B cell (primary cell): ENCODE results near the gene DOCK1. TPM values are rescaled to one million over a fixed set of nuclear protein-coding genes. Genes with fewer than 3 reads are reported as not detected.

Experiments
- ATAC-seq: fragments of 200-7000 bp; cut with Tn5 transposase; one replicate; pipeline ENCODE4 v1.10.0; 2021; ENCODE audit warnings: low read depth, mild to moderate bottlenecking, moderate number of reproducible peaks, moderate library complexity
- CTCF ChIA-PET: fragments of 350-600 bp; sonication (Branson Sonifier 250); formaldehyde crosslinking; loops from one replicate; lab custom pipeline; 2021; ENCODE audit warnings: antibody characterized with exemption, inconsistent platforms; lab: Charles Lee
- POLR2A ChIA-PET: fragments of 350-600 bp; sonication (Branson Sonifier 250); formaldehyde crosslinking; loops from one replicate; lab custom pipeline; 2021; ENCODE audit warnings: antibody characterized with exemption; lab: Charles Lee
- DNase-seq: peaks from one replicate; pipeline ENCODE4 v3.0.0; 2013
- H2AFZ ChIP-seq: 2 replicates; pipeline ENCODE4 v1.6.1; 2012; ENCODE audit warnings: mild to moderate bottlenecking, low read depth, low read length; ENCODE audit not compliant: insufficient read depth, poor library complexity, severe bottlenecking
- H3K27ac ChIP-seq, 2 donors: 1 replicate in 1 of 2; 2 replicates in 1 of 2; pipeline ENCODE4 v1.5.1; 2012 to 2013; ENCODE audit warnings: low read length in 2 of 2, mild to moderate bottlenecking in 2 of 2, moderate library complexity in 1 of 2
- H3K27me3 ChIP-seq, 4 experiments: fragments of 200-600 bp in 1 of 4; sonication (generic) in 1 of 4; replicated peaks in 1 of 4; 1 replicate in 2 of 4; 2 replicates in 2 of 4; pipeline versions ENCODE4 v1.6.1 to v1.7.0; 2013 to 2016; ENCODE audit warnings: low read length in 3 of 4, mild to moderate bottlenecking in 2 of 4, mixed read lengths in 1 of 4, moderate library complexity in 1 of 4; ENCODE audit not compliant: insufficient read depth in 4 of 4, control insufficient read depth in 3 of 4; ENCODE audit errors: control extremely low read depth in 1 of 4
- H3K36me3 ChIP-seq, 2 experiments: replicated peaks in 1 of 2; 1 replicate in 1 of 2; 2 replicates in 1 of 2; pipeline versions ENCODE4 v1.6.1 to v1.7.1; 2013; ENCODE audit warnings: low read length in 1 of 2; ENCODE audit not compliant: insufficient read depth in 2 of 2, control insufficient read depth in 1 of 2; ENCODE audit errors: control extremely low read depth in 1 of 2, extremely low read depth in 1 of 2
- H3K4me1 ChIP-seq, 2 donors: fragments of 200-600 bp in 1 of 2; sonication (generic) in 1 of 2; 1 replicate in 1 of 2; 2 replicates in 1 of 2; pipeline versions ENCODE4 v1.5.1 to v1.6.1; 2013 to 2017; ENCODE audit warnings: low read length in 2 of 2; ENCODE audit not compliant: control insufficient read depth in 2 of 2, insufficient read depth in 2 of 2
- H3K4me2 ChIP-seq: replicated peaks from 2 replicates; pipeline ENCODE3; 2012; ENCODE audit warnings: mild to moderate bottlenecking, low read depth, low read length; ENCODE audit not compliant: poor library complexity, severe bottlenecking
- H3K4me3 ChIP-seq, 5 experiments: fragments of 200-600 bp in 1 of 5; sonication (generic) in 1 of 5; 1 replicate in 3 of 5; 2 replicates in 2 of 5; pipeline versions ENCODE4 v1.5.1 to v1.7.0; 2011 to 2016; ENCODE audit warnings: low read length in 4 of 5, mild to moderate bottlenecking in 4 of 5, low read depth in 2 of 5, control low read depth in 1 of 5, moderate library complexity in 1 of 5; ENCODE audit not compliant: insufficient read depth in 1 of 5; ENCODE audit errors: control extremely low read depth in 1 of 5, extremely low read depth in 1 of 5
- H3K79me2 ChIP-seq: fragments of 200-600 bp; sonication (generic); one replicate; pipeline ENCODE4 v1.6.0; 2016; ENCODE audit warnings: low read length; ENCODE audit not compliant: control insufficient read depth, insufficient read depth
- H3K9ac ChIP-seq: fragments of 200-600 bp; sonication (generic); 2 replicates; pipeline ENCODE4 v1.6.1; 2017; ENCODE audit warnings: mild to moderate bottlenecking, low read length, moderate library complexity
- H3K9me3 ChIP-seq, 3 donors: one replicate each; pipeline versions ENCODE4 v1.6.1 to v1.7.1; 2013; ENCODE audit warnings: low read length in 2 of 3; ENCODE audit not compliant: control insufficient read depth in 2 of 3, insufficient read depth in 1 of 3; ENCODE audit errors: control extremely low read depth in 1 of 3
- H4K20me1 ChIP-seq: 2 replicates; pipeline ENCODE4 v1.6.0; 2012; ENCODE audit warnings: mild to moderate bottlenecking, low read length; ENCODE audit not compliant: insufficient read depth, control insufficient read depth, poor library complexity, severe bottlenecking
- H3K27ac Mint-ChIP-seq: one replicate; pipeline ENCODE4 v1.8.0; 2021; ENCODE audit warnings: mixed read lengths
- H3K27me3 Mint-ChIP-seq: one replicate; pipeline ENCODE4 v1.8.0; 2021; ENCODE audit warnings: mixed read lengths
- H3K4me1 Mint-ChIP-seq: one replicate; pipeline ENCODE4 v1.8.0; 2021; ENCODE audit warnings: mixed read lengths
- H3K4me3 Mint-ChIP-seq: one replicate; pipeline ENCODE4 v1.8.0; 2021; ENCODE audit warnings: mixed read lengths
- H3K9me3 Mint-ChIP-seq: one replicate; pipeline ENCODE4 v1.8.0; 2022; ENCODE audit warnings: mixed read lengths; ENCODE audit not compliant: insufficient read depth
- EZH2 ChIP-seq: IDR thresholded peaks from 2 replicates; pipeline ENCODE4 v1.6.1; 2012; ENCODE audit warnings: borderline replicate concordance, low read depth, mild to moderate bottlenecking, moderate library complexity, low read length; ENCODE audit not compliant: insufficient read depth, poor library complexity, severe bottlenecking
- WGBS: methylation state at CpG from one replicate; pipeline ENCODE4 v1.1.5; 2013; ENCODE audit warnings: missing lambda C conversion rate; ENCODE audit not compliant: insufficient coverage; 5-methylcytosine and 5-hydroxymethylcytosine counted together
- intact Hi-C: fragments of 100-400 bp; cut with micrococcal nuclease; formaldehyde crosslinking; loops from one replicate; pipeline ENCODE4 v1.10.0; 2022
- polyA plus RNA-seq: library from polyadenylated mRNA; depleted of rRNA; stranded (reverse); fragments of >200 nt; gene quantifications from 2 replicates; pipeline ENCODE4 v1.2.3, GENCODE V29; 2012
- total RNA-seq, 2 donors: library from RNA; stranded (reverse); fragments of 120-200 nt in 1 of 2; gene quantifications; 1 replicate in 1 of 2; 2 replicates in 1 of 2; pipeline versions ENCODE4 v1.2.3 to v1.2.4, GENCODE V29; 2013 to 2022
- TF ChIP-seq, protein P1 (sequence below): fragments of 200-600 bp; IDR thresholded peaks from one replicate; pipeline ENCODE4 v1.8.0; 2022; ENCODE audit warnings: antibody characterized with exemption, mild to moderate bottlenecking

Gene DOCK1
- total and polyA plus RNA-seq, 2 donors (not counting 1 experiment from before 2014, with no cell fraction given) = not detected

DNA sequence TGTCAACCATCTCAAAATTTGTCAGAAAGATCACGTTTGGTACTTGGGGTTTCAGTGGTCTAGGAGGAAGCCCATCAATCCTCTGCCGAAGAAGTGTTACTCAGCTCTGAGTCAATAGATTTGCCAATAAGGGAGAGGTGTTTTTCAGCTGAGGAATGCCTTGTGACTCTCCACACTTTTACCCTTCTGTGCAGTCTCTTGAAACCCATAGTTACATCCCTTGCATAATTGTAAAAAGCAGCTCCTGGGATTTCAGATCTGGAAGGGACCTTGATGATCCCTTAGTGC is 243.6 kb downstream of the DOCK1 start:
- no peaks in the 10 kb centered on the region for H3K4me1 ChIP-seq
- H3K4me3 ChIP-seq = no peak overlapping the region
- no peak overlapping the region for H3K4me2 ChIP-seq
- WGBS = 30% methylated on average over 2 of the region's 2 CpGs
- no peaks in the 10 kb centered on the region for H3K9me3 Mint-ChIP-seq
- no peak overlapping the region for H3K27ac ChIP-seq
- peaks cover 0 to 9% (median 0%) of the 10 kb centered on the region in 3 donors for H3K9me3 ChIP-seq
- intact Hi-C loops = no loop called here
- no peaks in the 10 kb centered on the region for H4K20me1 ChIP-seq
- DNase-seq = no peak
- H3K4me3 Mint-ChIP-seq = no peak overlapping the region
- no peaks in the 10 kb centered on the region for H3K36me3 ChIP-seq
- no peaks in the 10 kb centered on the region for H3K27me3 ChIP-seq
- H3K4me1 Mint-ChIP-seq = no peaks in the 10 kb centered on the region
- no peaks in the 10 kb centered on the region for H3K79me2 ChIP-seq
- TF ChIP-seq EZH2 = no peak
- TF ChIP-seq, protein P1, sequence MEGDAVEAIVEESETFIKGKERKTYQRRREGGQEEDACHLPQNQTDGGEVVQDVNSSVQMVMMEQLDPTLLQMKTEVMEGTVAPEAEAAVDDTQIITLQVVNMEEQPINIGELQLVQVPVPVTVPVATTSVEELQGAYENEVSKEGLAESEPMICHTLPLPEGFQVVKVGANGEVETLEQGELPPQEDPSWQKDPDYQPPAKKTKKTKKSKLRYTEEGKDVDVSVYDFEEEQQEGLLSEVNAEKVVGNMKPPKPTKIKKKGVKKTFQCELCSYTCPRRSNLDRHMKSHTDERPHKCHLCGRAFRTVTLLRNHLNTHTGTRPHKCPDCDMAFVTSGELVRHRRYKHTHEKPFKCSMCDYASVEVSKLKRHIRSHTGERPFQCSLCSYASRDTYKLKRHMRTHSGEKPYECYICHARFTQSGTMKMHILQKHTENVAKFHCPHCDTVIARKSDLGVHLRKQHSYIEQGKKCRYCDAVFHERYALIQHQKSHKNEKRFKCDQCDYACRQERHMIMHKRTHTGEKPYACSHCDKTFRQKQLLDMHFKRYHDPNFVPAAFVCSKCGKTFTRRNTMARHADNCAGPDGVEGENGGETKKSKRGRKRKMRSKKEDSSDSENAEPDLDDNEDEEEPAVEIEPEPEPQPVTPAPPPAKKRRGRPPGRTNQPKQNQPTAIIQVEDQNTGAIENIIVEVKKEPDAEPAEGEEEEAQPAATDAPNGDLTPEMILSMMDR = no peak
- CTCF ChIA-PET = no interaction called here
- POLR2A ChIA-PET = no interaction called here
- H3K27me3 Mint-ChIP-seq = no peaks in the 10 kb centered on the region
- H3K27ac Mint-ChIP-seq = no peak overlapping the region
- no peak for ATAC-seq
- H3K9ac ChIP-seq = no peak overlapping the region
- H2AFZ ChIP-seq = no peak overlapping the region

GRCh38 chr10:127149501-127150081 is 244.4 kb downstream of the DOCK1 start:
- WGBS = 79% methylated on average over 6 of the region's 7 CpGs
- Histone ChIP-seq H3K36me3 (no peaks in the 10 kb centered on the region), H3K27ac (no peak overlapping the region), H3K9me3 (peaks cover 0 to 9% (median 0%) of the 10 kb centered on the region in 3 donors), H3K4me1 (no peaks in the 10 kb centered on the region), H3K79me2 (no peaks in the 10 kb centered on the region), H3K9ac (no peak overlapping the region), H3K27me3 (no peaks in the 10 kb centered on the region), H2AFZ (no peak overlapping the region), H3K4me2 (no peak overlapping the region), H4K20me1 (no peaks in the 10 kb centered on the region), H3K4me3 (no peak overlapping the region)
- ChIA-PET CTCF (no interaction called here), POLR2A (no interaction called here)
- ATAC-seq (no peak), DNase-seq (no peak)
- no peak overlapping the region for H3K27ac Mint-ChIP-seq
- no peak overlapping the region for H3K4me3 Mint-ChIP-seq
- no peaks in the 10 kb centered on the region for H3K9me3 Mint-ChIP-seq
- TF ChIP-seq, protein P1 = no peak
- TF ChIP-seq EZH2 = no peak
- H3K27me3 Mint-ChIP-seq = no peaks in the 10 kb centered on the region
- H3K4me1 Mint-ChIP-seq = no peaks in the 10 kb centered on the region
- intact Hi-C loops = no loop called here
